Stimulated activated CD8-positive, alpha-beta memory T cell treated with anti-CD3 and anti-CD28 coated beads, Interleukin-4, amount 100 ng/mL, for 4 hours (primary cell): Measurements from ENCODE around the gene CEMIP2.

Source experiments
- DNase-seq, 2 donors: peaks; one replicate each; pipeline ENCODE4 v3.0.0-alpha.2; 2020; ENCODE audit warnings: low read depth in 2 of 2, low spot score in 1 of 2

The CEMIP2 gene

GRCh38 chr9:71647094-71647591 lies 121.2 kb downstream of the CEMIP2 start:
- DNase-seq = no peak

GRCh38 chr9:71646131-71646530 lies 122.2 kb downstream of the CEMIP2 start:
- DNase-seq = no peak

GRCh38 chr9:71644819-71645362 lies 123.4 kb downstream of the CEMIP2 start:
- no peak for DNase-seq

GRCh38 chr9:71643330-71643729 lies 125.0 kb downstream of the CEMIP2 start:
- no peak for DNase-seq

GRCh38 chr9:71642056-71642455 lies 126.3 kb downstream of the CEMIP2 start:
- no peak for DNase-seq

- DNase-seq = no peak
Observed at GRCh38 chr9:71638627-71639026, 129.7 kb downstream of the CEMIP2 start.

GRCh38 chr9:71637926-71638325 lies 130.4 kb downstream of the CEMIP2 start:
- DNase-seq = no peak

GRCh38 chr9:71637375-71637774 lies 130.9 kb downstream of the CEMIP2 start:
- no peak for DNase-seq

GRCh38 chr9:71636143-71636839 lies 132.0 kb downstream of the CEMIP2 start:
- DNase-seq = no peak

GRCh38 chr9:71634752-71635151 lies 133.6 kb downstream of the CEMIP2 start:
- no peak for DNase-seq
